GM19468 (cell line): Measurements from ENCODE around the gene CLGN.
"Not testable (repeated sequence)": the region's sequence is repeated elsewhere in the genome, so short reads cannot be mapped to it uniquely, and the experiment has no call there.

Source experiments
- ATAC-seq: cut with Tn5 transposase; IDR thresholded peaks from one replicate; pipeline ENCODE4 v1.9.1; 2021; ENCODE audit warnings: mild to moderate bottlenecking, moderate library complexity, moderate number of reproducible peaks; ENCODE audit not compliant: unreplicated experiment; ENCODE audit errors: extremely low read depth

The CLGN gene, protein sequence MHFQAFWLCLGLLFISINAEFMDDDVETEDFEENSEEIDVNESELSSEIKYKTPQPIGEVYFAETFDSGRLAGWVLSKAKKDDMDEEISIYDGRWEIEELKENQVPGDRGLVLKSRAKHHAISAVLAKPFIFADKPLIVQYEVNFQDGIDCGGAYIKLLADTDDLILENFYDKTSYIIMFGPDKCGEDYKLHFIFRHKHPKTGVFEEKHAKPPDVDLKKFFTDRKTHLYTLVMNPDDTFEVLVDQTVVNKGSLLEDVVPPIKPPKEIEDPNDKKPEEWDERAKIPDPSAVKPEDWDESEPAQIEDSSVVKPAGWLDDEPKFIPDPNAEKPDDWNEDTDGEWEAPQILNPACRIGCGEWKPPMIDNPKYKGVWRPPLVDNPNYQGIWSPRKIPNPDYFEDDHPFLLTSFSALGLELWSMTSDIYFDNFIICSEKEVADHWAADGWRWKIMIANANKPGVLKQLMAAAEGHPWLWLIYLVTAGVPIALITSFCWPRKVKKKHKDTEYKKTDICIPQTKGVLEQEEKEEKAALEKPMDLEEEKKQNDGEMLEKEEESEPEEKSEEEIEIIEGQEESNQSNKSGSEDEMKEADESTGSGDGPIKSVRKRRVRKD

DNA sequence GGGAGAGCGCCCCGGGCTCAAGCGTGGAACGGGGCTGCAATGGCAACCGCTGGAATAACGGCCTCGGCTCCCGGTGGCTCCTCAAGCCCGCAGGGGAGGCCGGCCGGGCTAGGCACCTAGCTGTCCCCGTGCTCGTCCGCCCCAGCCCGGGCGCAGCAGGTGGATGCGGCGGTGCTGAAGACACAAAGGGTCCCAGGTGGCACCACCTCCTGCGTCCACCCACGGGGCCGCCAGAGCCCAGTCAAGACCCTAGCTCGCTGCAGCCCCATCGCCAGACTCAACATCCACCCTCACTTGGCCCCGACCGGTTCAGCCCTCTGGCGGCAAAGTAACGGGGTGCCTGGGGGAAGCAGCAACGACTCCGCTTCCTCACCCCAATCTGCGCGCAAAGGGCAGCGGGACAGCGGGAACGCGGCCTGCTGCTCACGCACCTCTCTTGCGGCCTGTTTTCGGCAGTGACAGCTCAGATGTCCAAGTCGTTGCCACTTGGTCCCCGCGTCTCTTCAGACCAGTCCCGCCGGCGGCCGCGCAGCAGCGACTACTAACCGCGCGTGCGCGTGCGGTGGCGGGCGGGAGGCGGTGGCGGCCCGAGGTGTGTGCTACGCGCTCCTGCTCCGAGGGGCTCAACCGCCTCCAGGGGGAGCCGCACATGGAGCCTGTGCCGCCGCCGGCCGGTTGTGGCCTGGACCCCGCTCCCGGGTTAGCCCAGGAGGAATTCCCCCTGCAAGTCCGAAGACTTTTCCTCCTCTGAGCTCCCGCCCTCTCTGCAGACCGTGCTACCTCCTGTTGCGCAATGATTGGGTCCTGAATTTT lies at the start of gene CLGN:
CLGN (minus strand) TSS at position 543 of the 813 bp plus-strand sequence. CDS start 14,570 bp downstream, outside the sequence.
- ATAC-seq = peak; percentile 63

- no peak for ATAC-seq
Observed at GRCh38 chr4:140472156-140472555, 44.7 kb upstream of the CLGN start.

- no peak for ATAC-seq
Observed at GRCh38 chr4:140469791-140470733, 42.6 kb upstream of the CLGN start.

DNA sequence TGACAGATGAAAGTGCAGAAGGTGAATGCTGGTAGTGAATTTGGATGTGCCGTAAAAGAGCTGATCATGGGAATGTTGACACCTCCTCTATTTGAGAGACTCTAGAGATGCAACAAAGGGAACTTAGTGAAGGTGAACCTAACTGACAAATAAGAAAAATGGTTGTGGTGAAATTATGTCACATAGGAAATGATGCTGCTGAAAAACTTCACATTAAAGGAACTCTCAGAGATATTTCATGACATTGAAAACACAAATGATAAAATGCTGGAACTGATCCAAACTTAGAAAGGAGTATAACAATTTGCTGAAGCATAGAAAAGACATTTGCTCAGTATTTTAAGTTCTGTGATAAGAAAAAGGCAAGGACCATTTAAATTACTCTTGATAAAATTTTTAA lies 38.7 kb upstream of the CLGN start:
- no peak for ATAC-seq

GRCh38 chr4:140463614-140464013 lies 36.2 kb upstream of the CLGN start:
- no peak for ATAC-seq

DNA sequence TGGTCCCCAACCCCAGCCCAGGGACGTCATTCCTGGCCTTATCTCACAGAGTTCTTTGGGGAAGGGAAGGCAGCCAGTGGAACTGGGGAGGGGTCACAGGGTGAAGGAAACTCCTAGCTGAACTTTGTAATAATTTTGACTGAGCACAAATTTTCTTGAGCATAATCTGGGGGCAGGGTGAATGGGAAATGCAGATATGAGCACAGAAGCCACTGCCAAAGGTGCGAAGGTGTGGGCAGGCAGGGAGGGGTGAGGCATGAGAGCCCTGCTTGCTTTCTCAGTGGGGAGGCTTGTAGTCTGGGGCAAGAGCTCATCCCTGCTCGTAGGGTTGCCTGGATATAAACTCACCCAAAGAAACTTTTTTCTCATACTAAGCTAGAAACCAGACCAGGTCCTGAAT lies 35.7 kb upstream of the CLGN start:
- ATAC-seq = no peak

DNA sequence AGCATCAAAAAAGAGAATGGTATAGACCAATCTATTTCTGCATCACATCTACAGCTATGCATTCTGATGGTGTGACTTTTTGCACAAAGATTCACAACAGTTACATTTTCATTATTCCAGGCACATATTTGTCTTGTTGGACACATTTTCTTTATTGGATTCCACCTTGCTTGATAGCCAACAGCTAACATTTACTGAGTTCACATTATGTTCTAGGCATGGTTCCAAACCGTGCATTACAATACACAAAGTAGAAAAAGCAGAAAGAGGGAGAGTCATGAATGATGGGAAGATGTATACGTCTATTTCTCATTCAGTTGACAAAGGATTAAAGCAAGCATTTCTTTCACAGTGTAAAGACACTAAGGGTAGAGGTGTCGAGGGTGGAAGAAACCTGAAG lies 22.9 kb upstream of the CLGN start:
- ATAC-seq = no peak

GRCh38 chr4:140448830-140449229 lies 21.4 kb upstream of the CLGN start:
- ATAC-seq = no peak

- ATAC-seq = no peak
Observed at GRCh38 chr4:140448162-140448561, 20.7 kb upstream of the CLGN start.

DNA sequence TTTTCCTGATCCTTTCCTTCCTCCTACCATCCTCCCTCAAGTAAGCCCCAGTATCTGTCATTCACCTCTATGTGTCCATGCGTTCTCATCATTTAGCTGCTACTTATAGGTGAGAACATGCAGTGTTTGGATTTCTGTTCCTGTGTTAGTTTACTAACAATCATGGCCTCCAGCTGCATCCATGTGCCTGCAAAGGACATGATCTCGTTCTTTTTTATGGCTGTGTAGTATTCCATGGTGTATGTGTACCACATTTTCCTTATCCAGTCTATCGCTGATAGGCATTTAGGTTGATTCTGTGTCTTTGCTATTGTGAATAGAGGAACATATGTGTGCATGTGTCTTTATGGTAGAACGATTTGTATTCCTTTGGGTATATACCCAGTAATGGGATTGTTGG lies 16.9 kb upstream of the CLGN start:
- not testable (repeated sequence) for ATAC-seq

- no peak for ATAC-seq
Observed at GRCh38 chr4:140439644-140440142, 12.2 kb upstream of the CLGN start.

- no peak for ATAC-seq
Observed at GRCh38 chr4:140427919-140428471, 547 bp upstream of the CLGN start.

DNA sequence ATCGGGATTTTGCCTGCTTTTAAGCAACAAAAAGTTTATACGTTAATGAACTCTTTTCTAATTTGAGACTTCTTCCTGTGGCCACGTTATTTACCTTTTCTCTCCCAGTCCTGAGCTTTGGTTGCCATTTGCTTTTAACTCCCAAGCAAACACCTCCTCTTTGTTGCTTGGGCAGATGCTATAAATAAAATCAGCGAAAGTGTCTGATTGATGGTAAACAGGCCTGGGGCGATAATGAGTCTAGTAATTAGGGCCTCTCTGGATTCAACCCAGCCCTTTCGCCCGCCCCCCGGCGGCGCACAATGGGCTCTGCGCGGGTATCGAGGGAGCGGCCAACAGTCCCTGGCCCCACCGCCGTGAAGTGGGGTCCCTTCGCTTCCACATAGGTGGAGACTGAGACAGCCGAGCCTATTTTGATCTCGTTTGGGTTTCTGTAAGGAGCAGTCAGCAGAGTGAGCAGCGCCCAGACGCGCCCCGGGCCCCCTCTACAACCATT lies 790 bp downstream of the CLGN start:
- ATAC-seq = no peak

GRCh38 chr4:140423106-140423505 lies 4.3 kb downstream of the CLGN start:
- ATAC-seq = no peak

- not testable (repeated sequence) for ATAC-seq
Observed at GRCh38 chr4:140413130-140413969, 14.1 kb downstream of the CLGN start.

GRCh38 chr4:140408974-140409373 lies 18.5 kb downstream of the CLGN start:
- ATAC-seq = no peak

DNA sequence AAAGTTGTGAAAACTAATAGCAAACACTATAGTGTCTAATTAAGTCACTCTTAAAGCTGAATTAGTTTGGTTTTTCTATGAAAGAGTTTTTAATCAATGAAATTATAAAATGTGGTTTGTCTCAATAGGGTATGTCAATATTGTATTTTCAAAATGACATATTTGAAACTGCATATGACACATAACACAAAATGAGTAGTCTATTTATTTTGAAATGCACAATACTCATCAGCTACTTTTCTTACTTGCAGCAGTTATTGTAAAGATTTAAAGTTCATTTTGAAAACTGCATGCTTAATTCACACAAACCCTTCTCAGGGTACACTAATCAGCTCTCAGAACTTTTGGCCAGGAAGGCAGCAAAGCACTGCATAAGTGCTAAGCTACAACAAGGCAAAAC lies 21.2 kb downstream of the CLGN start:
- no peak for ATAC-seq

- no peak for ATAC-seq
Observed at GRCh38 chr4:140400111-140400510, 27.3 kb downstream of the CLGN start.
